T-cell (primary cell): Measurements from ENCODE around the gene KDM2A. TPM values are rescaled to one million over a fixed set of nuclear protein-coding genes. Genes with fewer than 3 reads are reported as not detected.
"Not testable (repeated sequence)": the region's sequence is repeated elsewhere in the genome, so short reads cannot be mapped to it uniquely, and the experiment has no call there.

Experiments
- ATAC-seq, 4 experiments: fragments of 200-7000 bp in 3 of 4; fragments of 150-1000 bp in 1 of 4; cut with Tn5 transposase; replicated peaks in 1 of 4; 1 replicate in 3 of 4; 2 replicates in 1 of 4; pipeline ENCODE4 v1.10.0; 2021; ENCODE audit warnings: moderate library complexity in 3 of 4, mild to moderate bottlenecking in 2 of 4, moderate number of reproducible peaks in 1 of 4
- CTCF ChIA-PET, 2 donors: fragments of 300-600 bp; sonication (Branson Sonifier 250); formaldehyde crosslinking; loops; one replicate each; lab custom pipeline; 2022; ENCODE audit warnings: antibody characterized with exemption in 2 of 2; lab: Charles Lee
- POLR2A ChIA-PET, 2 donors: fragments of 300-600 bp; sonication (Branson Sonifier 250); formaldehyde crosslinking; loops; one replicate each; lab custom pipeline; 2022; ENCODE audit warnings: antibody characterized with exemption in 2 of 2; lab: Charles Lee
- DNase-seq, 35 experiments: peaks; one replicate each; pipeline versions ENCODE4 v3.0.0 to v3.0.0-alpha.2; 2013 to 2023
- H3K27ac ChIP-seq: one replicate; pipeline ENCODE4 v1.5.1; 2013; ENCODE audit warnings: low read length
- H3K27me3 ChIP-seq, 2 experiments: replicated peaks in 1 of 2; 1 replicate in 1 of 2; 2 replicates in 1 of 2; pipeline versions ENCODE4 v1.6.1 to v1.7.0; 2013; ENCODE audit warnings: low read length in 1 of 2, mixed read lengths in 1 of 2; ENCODE audit not compliant: control insufficient read depth in 2 of 2, insufficient read depth in 2 of 2; ENCODE audit errors: extremely low read depth in 1 of 2
- H3K36me3 ChIP-seq, 2 donors: 1 replicate in 1 of 2; 2 replicates in 1 of 2; pipeline versions ENCODE4 v1.6.1 to v1.7.0; 2013; ENCODE audit warnings: low read length in 1 of 2; ENCODE audit not compliant: control insufficient read depth in 2 of 2, insufficient read depth in 1 of 2; ENCODE audit errors: extremely low read depth in 1 of 2
- H3K4me1 ChIP-seq, 2 experiments: 1 replicate in 1 of 2; 2 replicates in 1 of 2; pipeline versions ENCODE4 v1.6.1 to v1.7.0; 2013; ENCODE audit warnings: low read length in 2 of 2, mixed read lengths in 1 of 2; ENCODE audit not compliant: insufficient read depth in 2 of 2, control insufficient read depth in 1 of 2; ENCODE audit errors: extremely low read depth in 1 of 2
- H3K4me3 ChIP-seq, 2 donors: 1 replicate in 1 of 2; 2 replicates in 1 of 2; pipeline versions ENCODE4 v1.5.1 to v1.7.0; 2013; ENCODE audit warnings: mild to moderate bottlenecking in 2 of 2, low read length in 1 of 2, moderate library complexity in 1 of 2; ENCODE audit not compliant: control insufficient read depth in 1 of 2; ENCODE audit errors: extremely low read depth in 1 of 2
- H3K9me3 ChIP-seq: 2 replicates; pipeline ENCODE4 v1.7.0; 2013
- H3K27ac Mint-ChIP-seq, 2 donors: one replicate each; pipeline ENCODE4 v1.8.0; 2020 to 2021; ENCODE audit warnings: mild to moderate bottlenecking in 2 of 2, mixed read lengths in 2 of 2
- H3K27me3 Mint-ChIP-seq, 2 donors: one replicate each; pipeline ENCODE4 v1.8.0; 2021 to 2022; ENCODE audit warnings: mixed read lengths in 2 of 2
- H3K36me3 Mint-ChIP-seq: one replicate; pipeline ENCODE4 v1.8.0; 2021; ENCODE audit warnings: mixed read lengths
- H3K4me1 Mint-ChIP-seq, 3 donors: one replicate each; pipeline ENCODE4 v1.8.0; 2020 to 2022; ENCODE audit warnings: mixed read lengths in 3 of 3, mild to moderate bottlenecking in 1 of 3
- H3K4me3 Mint-ChIP-seq, 3 donors: one replicate each; pipeline ENCODE4 v1.8.0; 2020 to 2022; ENCODE audit warnings: mild to moderate bottlenecking in 3 of 3, mixed read lengths in 3 of 3, moderate library complexity in 3 of 3
- H3K9me3 Mint-ChIP-seq, 3 donors: one replicate each; pipeline ENCODE4 v1.8.0; 2020 to 2022; ENCODE audit warnings: mixed read lengths in 3 of 3
- whole genome bisulfite sequencing: methylation state at CpG from one replicate; pipeline ENCODE4 v1.1.5; 2013; ENCODE audit warnings: missing lambda C conversion rate; ENCODE audit not compliant: insufficient coverage; 5-methylcytosine and 5-hydroxymethylcytosine counted together
- total RNA-seq, 35 experiments: library from RNA in 6 of 35; stranded (reverse) in 6 of 35; fragments of 120-200 nt in 1 of 35; gene quantifications; one replicate each; pipeline versions ENCODE4 v1.2.1 to v1.2.4 and lab custom pipeline; 2013 to 2026

KDM2A gene
- total RNA-seq, 5 donors from 2014 or later (not counting 1 experiment from before 2014, with no cell fraction given), result 157 to 333 (median 178) TPM

- H3K9me3 ChIP-seq, result no peaks in the 10 kb centered on the region
- peak in 2 of 4 experiments; percentile 44 to 74 for ATAC-seq
- no peak overlapping the region for H3K4me3 ChIP-seq
- H3K27me3 ChIP-seq, result no peaks in the 10 kb centered on the region
- Mint-ChIP-seq H3K4me3 (no peak overlapping the region), H3K9me3 (no peaks in the 10 kb centered on the region), H3K36me3 (peaks cover 32% of the 10 kb centered on the region), H3K27me3 (no peaks in the 10 kb centered on the region), H3K27ac (peak overlapping the region; percentile 4 to 9), H3K4me1 (peaks cover 9 to 13% (median 9%) of the 10 kb centered on the region in 3 donors)
- no peak overlapping the region for H3K27ac ChIP-seq
- DNase-seq, result peak in 1 of 35 experiments; percentile 2
- CTCF ChIA-PET, result interaction anchor here in 1 of 2 donors (0.6 kb wide), 1 partner anchor 1436 kb away, joined by 5 read pairs; no protein-coding TSS in a partner anchor
- no peaks in the 10 kb centered on the region for H3K4me1 ChIP-seq
- no CpG with 5 or more reads among the region's 5 CpGs for WGBS
- H3K36me3 ChIP-seq, result peaks cover 9 to 63% of the 10 kb centered on the region in 2 donors
- POLR2A ChIA-PET, result no interaction called here
Measured at GRCh38 chr11:67213178-67213621, 94.1 kb downstream of the KDM2A start.

- Histone ChIP-seq H3K4me3 (no peak overlapping the region), H3K36me3 (peaks cover 17 to 55% of the 10 kb centered on the region in 2 donors), H3K27ac (no peak overlapping the region), H3K9me3 (no peaks in the 10 kb centered on the region), H3K27me3 (no peaks in the 10 kb centered on the region), H3K4me1 (peaks cover 0 to 6% of the 10 kb centered on the region in 2 experiments)
- no peaks in the 10 kb centered on the region for H3K9me3 Mint-ChIP-seq
- no peak for DNase-seq
- CTCF ChIA-PET, result interaction anchor here in 1 of 2 donors (0.5 kb wide), 1 partner anchor 812 kb away, joined by 3 read pairs; no protein-coding TSS in a partner anchor
- ATAC-seq, result no peak
- POLR2A ChIA-PET, result interaction anchor here in 1 of 2 donors (0.5 kb wide), 1 partner anchor 10 kb away, joined by 3 read pairs; no protein-coding TSS in a partner anchor
- no CpG with 5 or more reads among the region's 8 CpGs for WGBS
- H3K36me3 Mint-ChIP-seq, result peaks cover 28% of the 10 kb centered on the region
- H3K4me3 Mint-ChIP-seq, result no peak overlapping the region
- H3K27ac Mint-ChIP-seq, result no peak overlapping the region
- peaks cover 0 to 17% (median 12%) of the 10 kb centered on the region in 3 donors for H3K4me1 Mint-ChIP-seq
- H3K27me3 Mint-ChIP-seq, result no peaks in the 10 kb centered on the region
Measured at GRCh38 chr11:67227726-67228125, 108.7 kb downstream of the KDM2A start.

GRCh38 chr11:67230406-67230805, 111.3 kb downstream of the KDM2A start:
- Mint-ChIP-seq H3K27me3 (no peaks in the 10 kb centered on the region), H3K4me3 (no peak overlapping the region), H3K36me3 (peaks cover 29% of the 10 kb centered on the region), H3K27ac (peak overlapping the region; percentile 55 to 77), H3K9me3 (no peaks in the 10 kb centered on the region), H3K4me1 (peaks cover 10 to 31% (median 29%) of the 10 kb centered on the region in 3 donors)
- ChIA-PET POLR2A (interaction anchor here (0.6 to 1.3 kb wide), 5 partner anchors 9 to 20 kb away, joined by 3 to 8 read pairs (median 4); no protein-coding TSS in a partner anchor), CTCF (interaction anchor here in 1 of 2 donors (0.6 kb wide), 1 partner anchor 151 kb away, joined by 4 read pairs; no protein-coding TSS in a partner anchor)
- Histone ChIP-seq H3K4me1 (peaks cover 0 to 13% of the 10 kb centered on the region in 2 experiments), H3K27me3 (no peaks in the 10 kb centered on the region), H3K4me3 (no peak overlapping the region), H3K9me3 (no peaks in the 10 kb centered on the region), H3K36me3 (peaks cover 8 to 45% of the 10 kb centered on the region in 2 donors), H3K27ac (no peak overlapping the region)
- ATAC-seq, result no peak
- DNase-seq, result no peak
- no CpG with 5 or more reads among the region's 3 CpGs for WGBS

DNA sequence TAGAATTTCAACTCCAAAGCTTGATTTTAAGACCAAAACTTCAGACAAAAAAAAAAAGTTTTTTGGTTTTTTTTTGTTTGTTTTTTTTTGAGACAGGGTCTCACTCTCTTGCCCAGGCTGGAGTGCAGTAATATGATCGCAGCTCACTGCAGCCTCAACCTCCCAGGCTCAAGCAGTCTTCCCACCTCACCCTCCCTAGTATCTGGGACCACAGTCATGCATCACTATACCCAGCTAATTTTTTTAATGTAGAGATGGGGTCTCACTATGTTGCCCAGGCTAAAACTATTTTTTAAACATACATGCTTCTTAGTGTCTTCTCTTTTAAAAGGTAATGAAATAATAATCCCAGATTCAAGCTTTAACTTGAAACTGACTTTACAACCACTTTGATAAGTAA, 111.8 kb downstream of the KDM2A start:
- WGBS, result no CpG with 5 or more reads among the region's 1 CpG
- ATAC-seq (no peak), DNase-seq (no peak)
- Histone ChIP-seq H3K9me3 (no peaks in the 10 kb centered on the region), H3K27ac (peak overlapping the region; percentile 18), H3K36me3 (peaks cover 9 to 45% of the 10 kb centered on the region in 2 donors), H3K27me3 (no peaks in the 10 kb centered on the region), H3K4me1 (peaks cover 0 to 13% of the 10 kb centered on the region in 2 experiments), H3K4me3 (no peak overlapping the region)
- POLR2A ChIA-PET, result interaction anchor here (0.6 to 1.3 kb wide), 5 partner anchors 9 to 200 kb away, joined by 3 to 9 read pairs (median 4); no protein-coding TSS in a partner anchor
- Mint-ChIP-seq H3K4me3 (no peak overlapping the region), H3K9me3 (no peaks in the 10 kb centered on the region), H3K27ac (peak overlapping the region in 1 of 2 donors; percentile 55), H3K27me3 (no peaks in the 10 kb centered on the region), H3K36me3 (peaks cover 29% of the 10 kb centered on the region), H3K4me1 (peaks cover 10 to 32% (median 29%) of the 10 kb centered on the region in 3 donors)
- CTCF ChIA-PET, result interaction anchor here in 1 of 2 donors (0.6 kb wide), 1 partner anchor 151 kb away, joined by 4 read pairs; no protein-coding TSS in a partner anchor

DNA sequence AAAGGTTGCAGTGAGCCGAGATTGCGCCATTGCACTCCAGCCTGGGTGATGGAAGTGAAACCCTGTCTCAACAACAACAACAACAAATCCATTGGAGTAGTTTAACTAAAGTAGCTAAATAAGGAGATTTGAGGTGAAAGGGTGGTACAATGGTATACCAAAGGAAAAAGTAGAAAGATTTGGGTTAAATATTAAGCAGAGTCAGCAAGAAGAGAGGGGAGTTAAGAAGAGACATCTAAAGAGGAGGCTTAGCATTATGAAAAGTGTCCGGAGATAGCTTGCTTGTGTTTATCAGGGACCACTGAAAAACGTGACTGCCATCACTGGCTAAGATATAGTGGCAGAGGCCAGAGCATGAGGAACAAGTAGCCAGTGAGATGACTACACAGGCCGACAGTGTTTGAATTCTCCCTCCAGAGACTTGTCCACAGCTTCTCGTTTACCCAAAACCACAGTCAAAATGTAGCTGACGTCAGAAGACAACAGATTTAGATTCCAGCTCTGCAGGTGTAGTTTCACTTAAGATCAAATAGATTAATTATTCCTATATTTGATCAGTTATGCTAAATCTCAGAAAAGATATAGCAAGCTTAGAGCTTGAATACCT, 114.6 kb downstream of the KDM2A start:
- Histone ChIP-seq H3K27ac (no peak overlapping the region), H3K27me3 (no peaks in the 10 kb centered on the region), H3K4me1 (peaks cover 3 to 14% of the 10 kb centered on the region in 2 experiments), H3K36me3 (peaks cover 3 to 26% of the 10 kb centered on the region in 2 donors), H3K9me3 (no peaks in the 10 kb centered on the region), H3K4me3 (no peak overlapping the region)
- Mint-ChIP-seq H3K4me1 (peaks cover 12 to 43% (median 39%) of the 10 kb centered on the region in 3 donors), H3K27me3 (no peaks in the 10 kb centered on the region), H3K27ac (peak overlapping the region; percentile 40 to 75), H3K36me3 (peaks cover 18% of the 10 kb centered on the region), H3K9me3 (no peaks in the 10 kb centered on the region), H3K4me3 (no peak overlapping the region)
- 80% methylated on average over 2 of the region's 7 CpGs for WGBS
- POLR2A ChIA-PET, result interaction anchor here in 1 of 2 donors (0.6 kb wide), 1 partner anchor 196 kb away, joined by 4 read pairs; no protein-coding TSS in a partner anchor
- ATAC-seq (no peak), DNase-seq (no peak)
- CTCF ChIA-PET, result interaction anchor here in 1 of 2 donors (0.6 to 1.5 kb wide), 3 partner anchors 11 to 118 kb away, joined by 3 to 4 read pairs (median 4); no protein-coding TSS in a partner anchor

GRCh38 chr11:67234571-67234970, 115.5 kb downstream of the KDM2A start:
- H3K36me3 Mint-ChIP-seq, result peaks cover 12% of the 10 kb centered on the region
- H3K9me3 Mint-ChIP-seq, ATAC-seq, H3K4me3 Mint-ChIP-seq, H3K4me3 ChIP-seq, CTCF ChIA-PET, H3K27me3 ChIP-seq, H3K9me3 ChIP-seq, H3K27ac ChIP-seq, H3K27me3 Mint-ChIP-seq, DNase-seq: not testable (repeated sequence)
- POLR2A ChIA-PET, result interaction anchor here (0.6 to 0.7 kb wide), 2 partner anchors 67 to 195 kb away, joined by 4 to 5 read pairs; no protein-coding TSS in a partner anchor
- peak overlapping the region; percentile 40 to 75 for H3K27ac Mint-ChIP-seq
- peaks cover 3 to 20% of the 10 kb centered on the region in 2 donors for H3K36me3 ChIP-seq
- H3K4me1 ChIP-seq, result peaks cover 11 to 22% of the 10 kb centered on the region in 2 experiments
- WGBS, result 78% methylated on average over 1 of the region's 8 CpGs
- peaks cover 21 to 49% (median 48%) of the 10 kb centered on the region in 3 donors for H3K4me1 Mint-ChIP-seq
